KMS-11 (cell line): Measurements from ENCODE around the gene UTS2B.

Experiments
- H2AFZ ChIP-seq: fragments of 200-600 bp; sonication (generic); 2 replicates; pipeline ENCODE4 v1.6.1; 2016; ENCODE audit warnings: antibody characterized with exemption, mixed run types, low read depth
- H3K27ac ChIP-seq: fragments of 200-600 bp; sonication (generic); 2 replicates; pipeline ENCODE4 v1.6.1; 2016; ENCODE audit warnings: mild to moderate bottlenecking, mixed run types
- H3K27me3 ChIP-seq: fragments of 200-600 bp; sonication (generic); 2 replicates; pipeline ENCODE4 v1.6.1; 2017; ENCODE audit warnings: mild to moderate bottlenecking, low read depth, mixed run types, moderate library complexity; ENCODE audit not compliant: insufficient read depth
- H3K36me3 ChIP-seq: fragments of 200-600 bp; sonication (generic); 2 replicates; pipeline ENCODE4 v1.6.1; 2017; ENCODE audit warnings: mild to moderate bottlenecking, mixed run types; ENCODE audit not compliant: insufficient read depth
- H3K4me1 ChIP-seq: fragments of 200-600 bp; sonication (generic); 2 replicates; pipeline ENCODE4 v1.6.1; 2016; ENCODE audit warnings: mild to moderate bottlenecking, low read depth, mixed run types; ENCODE audit not compliant: poor library complexity, severe bottlenecking
- H3K4me2 ChIP-seq: fragments of 200-600 bp; sonication (generic); 2 replicates; pipeline ENCODE4 v1.7.0; 2016; ENCODE audit warnings: mild to moderate bottlenecking, mixed run types
- H3K4me3 ChIP-seq: fragments of 200-600 bp; sonication (generic); IDR thresholded peaks from 2 replicates; pipeline ENCODE4 v1.6.1; 2017; ENCODE audit warnings: low read depth, low read length, mixed read lengths; ENCODE audit not compliant: insufficient read depth
- H3K79me2 ChIP-seq: fragments of 200-600 bp; sonication (generic); 2 replicates; pipeline ENCODE4 v1.6.1; 2016; ENCODE audit warnings: low read depth, mixed run types; ENCODE audit not compliant: insufficient read depth
- H3K9ac ChIP-seq: fragments of 200-600 bp; sonication (generic); 2 replicates; pipeline ENCODE4 v1.6.1; 2016; ENCODE audit warnings: mild to moderate bottlenecking, mixed run types
- H4K20me1 ChIP-seq: fragments of 200-600 bp; sonication (generic); 2 replicates; pipeline ENCODE4 v1.6.1; 2016; ENCODE audit warnings: mild to moderate bottlenecking, mixed run types; ENCODE audit not compliant: insufficient read depth
- CTCF ChIP-seq: fragments of 200-600 bp; sonication (generic); conservative IDR thresholded peaks from 2 replicates; pipeline ENCODE4 v1.6.1; 2017; ENCODE audit warnings: low read depth, mild to moderate bottlenecking, antibody characterized with exemption, low read length, moderate library complexity, mixed read lengths

The UTS2B gene

GRCh38 chr3:191331388-191331787 is 1.1 kb upstream of the UTS2B start:
- Histone ChIP-seq H3K4me3 (no peak overlapping the region), H3K9ac (no peak overlapping the region), H3K79me2 (peaks cover 72% of the 10 kb centered on the region), H3K27ac (no peak overlapping the region), H3K4me1 (peaks cover 53% of the 10 kb centered on the region), H3K4me2 (peak overlapping the region; percentile 80), H3K36me3 (no peaks in the 10 kb centered on the region), H4K20me1 (peaks cover 5% of the 10 kb centered on the region; the same call in 1 of the 2 replicates), H3K27me3 (no peaks in the 10 kb centered on the region), H2AFZ (no peak overlapping the region)
- TF ChIP-seq CTCF, result no peak

GRCh38 chr3:191330530-191331048 is 263 bp upstream of the UTS2B start:
- peak overlapping the region; percentile 97 for H3K9ac ChIP-seq
- no peak for TF ChIP-seq CTCF
- H3K4me3 ChIP-seq, result no peak overlapping the region
- H3K27ac ChIP-seq, result peak overlapping the region; percentile 87
- H2AFZ ChIP-seq, result no peak overlapping the region
- H3K27me3 ChIP-seq, result no peaks in the 10 kb centered on the region
- H3K79me2 ChIP-seq, result peaks cover 64% of the 10 kb centered on the region
- H3K4me1 ChIP-seq, result peaks cover 53% of the 10 kb centered on the region
- peaks cover 5% of the 10 kb centered on the region; the same call in 1 of the 2 replicates for H4K20me1 ChIP-seq
- H3K36me3 ChIP-seq, result no peaks in the 10 kb centered on the region
- H3K4me2 ChIP-seq, result peak overlapping the region; percentile 80

- peaks cover 5% of the 10 kb centered on the region; the same call in 1 of the 2 replicates for H4K20me1 ChIP-seq
- no peak within 1 kb of the TSS for H3K4me3 ChIP-seq
- H3K4me1 ChIP-seq, result peaks cover 50% of the 10 kb centered on the region
- peak within 1 kb of the TSS; percentile 92 for H2AFZ ChIP-seq
- H3K79me2 ChIP-seq, result peaks cover 50% of the 10 kb centered on the region
- TF ChIP-seq CTCF, result no peak
- no peaks in the 10 kb centered on the region for H3K27me3 ChIP-seq
- no peaks in the 10 kb centered on the region for H3K36me3 ChIP-seq
- peak within 1 kb of the TSS; percentile 80 for H3K4me2 ChIP-seq
- peak within 1 kb of the TSS; percentile 87 for H3K27ac ChIP-seq
- H3K9ac ChIP-seq, result peak within 1 kb of the TSS; percentile 97
These were observed 1.2 kb downstream of the UTS2B start, which contains the start of gene CCDC50 for GRCh38 chr3:191328962-191329653. CCDC50 (plus strand) TSS chr3:191329394; CDS start chr3:191329675, 281 bp downstream.

- no peaks in the 10 kb centered on the region for H3K27me3 ChIP-seq
- H3K27ac ChIP-seq, result peak overlapping the region; percentile 87
- H3K79me2 ChIP-seq, result peaks cover 43% of the 10 kb centered on the region
- no peak overlapping the region for H3K4me3 ChIP-seq
- H3K4me2 ChIP-seq, result peak overlapping the region; percentile 80
- H2AFZ ChIP-seq, result peak overlapping the region; percentile 92
- no peak for TF ChIP-seq CTCF
- 0 out of 2 replicates have a peak, but pooled peaks cover 5% of the 10 kb centered on the region for H4K20me1 ChIP-seq
- H3K36me3 ChIP-seq, result no peaks in the 10 kb centered on the region
- H3K4me1 ChIP-seq, result peaks cover 44% of the 10 kb centered on the region
- peak overlapping the region; percentile 97 for H3K9ac ChIP-seq
These were observed 1.9 kb downstream of the UTS2B start for GRCh38 chr3:191328383-191328961.
